B cell (primary cell): Measurements from ENCODE around the gene CEP85. TPM values are rescaled to one million over a fixed set of nuclear protein-coding genes. Genes with fewer than 3 reads are reported as not detected.

ENCODE experiments used
- ATAC-seq: fragments of 200-7000 bp; cut with Tn5 transposase; one replicate; pipeline ENCODE4 v1.10.0; 2021; ENCODE audit warnings: low read depth, mild to moderate bottlenecking, moderate number of reproducible peaks, moderate library complexity
- CTCF ChIA-PET: fragments of 350-600 bp; sonication (Branson Sonifier 250); formaldehyde crosslinking; loops from one replicate; lab custom pipeline; 2021; ENCODE audit warnings: antibody characterized with exemption, inconsistent platforms; lab: Charles Lee
- POLR2A ChIA-PET: fragments of 350-600 bp; sonication (Branson Sonifier 250); formaldehyde crosslinking; loops from one replicate; lab custom pipeline; 2021; ENCODE audit warnings: antibody characterized with exemption; lab: Charles Lee
- DNase-seq: peaks from one replicate; pipeline ENCODE4 v3.0.0; 2013
- H2AFZ ChIP-seq: 2 replicates; pipeline ENCODE4 v1.6.1; 2012; ENCODE audit warnings: mild to moderate bottlenecking, low read depth, low read length; ENCODE audit not compliant: insufficient read depth, poor library complexity, severe bottlenecking
- H3K27ac ChIP-seq, 2 donors: 1 replicate in 1 of 2; 2 replicates in 1 of 2; pipeline ENCODE4 v1.5.1; 2012 to 2013; ENCODE audit warnings: low read length in 2 of 2, mild to moderate bottlenecking in 2 of 2, moderate library complexity in 1 of 2
- H3K27me3 ChIP-seq, 4 experiments: fragments of 200-600 bp in 1 of 4; sonication (generic) in 1 of 4; replicated peaks in 1 of 4; 1 replicate in 2 of 4; 2 replicates in 2 of 4; pipeline versions ENCODE4 v1.6.1 to v1.7.0; 2013 to 2016; ENCODE audit warnings: low read length in 3 of 4, mild to moderate bottlenecking in 2 of 4, mixed read lengths in 1 of 4, moderate library complexity in 1 of 4; ENCODE audit not compliant: insufficient read depth in 4 of 4, control insufficient read depth in 3 of 4; ENCODE audit errors: control extremely low read depth in 1 of 4
- H3K36me3 ChIP-seq, 2 experiments: replicated peaks in 1 of 2; 1 replicate in 1 of 2; 2 replicates in 1 of 2; pipeline versions ENCODE4 v1.6.1 to v1.7.1; 2013; ENCODE audit warnings: low read length in 1 of 2; ENCODE audit not compliant: insufficient read depth in 2 of 2, control insufficient read depth in 1 of 2; ENCODE audit errors: control extremely low read depth in 1 of 2, extremely low read depth in 1 of 2
- H3K4me1 ChIP-seq, 2 donors: fragments of 200-600 bp in 1 of 2; sonication (generic) in 1 of 2; 1 replicate in 1 of 2; 2 replicates in 1 of 2; pipeline versions ENCODE4 v1.5.1 to v1.6.1; 2013 to 2017; ENCODE audit warnings: low read length in 2 of 2; ENCODE audit not compliant: control insufficient read depth in 2 of 2, insufficient read depth in 2 of 2
- H3K4me2 ChIP-seq: replicated peaks from 2 replicates; pipeline ENCODE3; 2012; ENCODE audit warnings: mild to moderate bottlenecking, low read depth, low read length; ENCODE audit not compliant: poor library complexity, severe bottlenecking
- H3K4me3 ChIP-seq, 5 experiments: fragments of 200-600 bp in 1 of 5; sonication (generic) in 1 of 5; 1 replicate in 3 of 5; 2 replicates in 2 of 5; pipeline versions ENCODE4 v1.5.1 to v1.7.0; 2011 to 2016; ENCODE audit warnings: low read length in 4 of 5, mild to moderate bottlenecking in 4 of 5, low read depth in 2 of 5, control low read depth in 1 of 5, moderate library complexity in 1 of 5; ENCODE audit not compliant: insufficient read depth in 1 of 5; ENCODE audit errors: control extremely low read depth in 1 of 5, extremely low read depth in 1 of 5
- H3K79me2 ChIP-seq: fragments of 200-600 bp; sonication (generic); one replicate; pipeline ENCODE4 v1.6.0; 2016; ENCODE audit warnings: low read length; ENCODE audit not compliant: control insufficient read depth, insufficient read depth
- H3K9ac ChIP-seq: fragments of 200-600 bp; sonication (generic); 2 replicates; pipeline ENCODE4 v1.6.1; 2017; ENCODE audit warnings: mild to moderate bottlenecking, low read length, moderate library complexity
- H3K9me3 ChIP-seq, 3 donors: one replicate each; pipeline versions ENCODE4 v1.6.1 to v1.7.1; 2013; ENCODE audit warnings: low read length in 2 of 3; ENCODE audit not compliant: control insufficient read depth in 2 of 3, insufficient read depth in 1 of 3; ENCODE audit errors: control extremely low read depth in 1 of 3
- H4K20me1 ChIP-seq: 2 replicates; pipeline ENCODE4 v1.6.0; 2012; ENCODE audit warnings: mild to moderate bottlenecking, low read length; ENCODE audit not compliant: insufficient read depth, control insufficient read depth, poor library complexity, severe bottlenecking
- H3K27ac Mint-ChIP-seq: one replicate; pipeline ENCODE4 v1.8.0; 2021; ENCODE audit warnings: mixed read lengths
- H3K27me3 Mint-ChIP-seq: one replicate; pipeline ENCODE4 v1.8.0; 2021; ENCODE audit warnings: mixed read lengths
- H3K4me1 Mint-ChIP-seq: one replicate; pipeline ENCODE4 v1.8.0; 2021; ENCODE audit warnings: mixed read lengths
- H3K4me3 Mint-ChIP-seq: one replicate; pipeline ENCODE4 v1.8.0; 2021; ENCODE audit warnings: mixed read lengths
- H3K9me3 Mint-ChIP-seq: one replicate; pipeline ENCODE4 v1.8.0; 2022; ENCODE audit warnings: mixed read lengths; ENCODE audit not compliant: insufficient read depth
- EZH2 ChIP-seq: IDR thresholded peaks from 2 replicates; pipeline ENCODE4 v1.6.1; 2012; ENCODE audit warnings: borderline replicate concordance, low read depth, mild to moderate bottlenecking, moderate library complexity, low read length; ENCODE audit not compliant: insufficient read depth, poor library complexity, severe bottlenecking
- WGBS: methylation state at CpG from one replicate; pipeline ENCODE4 v1.1.5; 2013; ENCODE audit warnings: missing lambda C conversion rate; ENCODE audit not compliant: insufficient coverage; 5-methylcytosine and 5-hydroxymethylcytosine counted together
- intact Hi-C: fragments of 100-400 bp; cut with micrococcal nuclease; formaldehyde crosslinking; loops from one replicate; pipeline ENCODE4 v1.10.0; 2022
- polyA plus RNA-seq: library from polyadenylated mRNA; depleted of rRNA; stranded (reverse); fragments of >200 nt; gene quantifications from 2 replicates; pipeline ENCODE4 v1.2.3, GENCODE V29; 2012
- total RNA-seq, 2 donors: library from RNA; stranded (reverse); fragments of 120-200 nt in 1 of 2; gene quantifications; 1 replicate in 1 of 2; 2 replicates in 1 of 2; pipeline versions ENCODE4 v1.2.3 to v1.2.4, GENCODE V29; 2013 to 2022
- TF ChIP-seq, protein P1 (sequence below): fragments of 200-600 bp; IDR thresholded peaks from one replicate; pipeline ENCODE4 v1.8.0; 2022; ENCODE audit warnings: antibody characterized with exemption, mild to moderate bottlenecking

Gene CEP85
- total and polyA plus RNA-seq, 2 donors (not counting 1 experiment from before 2014, with no cell fraction given) = 16.2 to 16.3 TPM

DNA sequence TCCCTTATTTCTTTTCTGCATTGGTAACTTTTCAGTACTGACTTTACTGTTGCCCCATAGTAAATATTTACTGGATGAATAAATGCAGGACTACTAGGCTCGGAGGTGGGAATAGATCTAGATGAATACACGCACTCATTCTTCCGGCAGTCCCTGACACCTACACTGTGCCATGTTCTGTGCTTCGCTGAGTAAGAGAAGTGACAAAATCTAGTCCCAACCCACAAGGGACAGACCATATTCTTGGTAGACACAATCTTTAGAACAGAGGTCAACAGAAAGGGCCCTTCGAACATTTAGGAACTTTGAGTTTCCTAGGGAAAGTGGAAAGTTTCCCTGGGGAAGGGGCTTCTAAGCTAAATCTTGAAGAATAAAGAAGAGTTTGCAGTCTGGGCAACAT, 80.5 kb downstream of the CEP85 start:
- H4K20me1 ChIP-seq = peaks cover 17% of the 10 kb centered on the region
- peaks cover 0 to 10% of the 10 kb centered on the region in 2 experiments for H3K36me3 ChIP-seq
- peaks cover 60 to 65% of the 10 kb centered on the region in 2 donors for H3K4me1 ChIP-seq
- H3K27ac Mint-ChIP-seq = peak overlapping the region; percentile 97
- H3K79me2 ChIP-seq = peaks cover 74% of the 10 kb centered on the region
- H3K4me1 Mint-ChIP-seq = peaks cover 57% of the 10 kb centered on the region
- ATAC-seq (no peak), DNase-seq (no peak)
- H2AFZ ChIP-seq = no peak overlapping the region
- CTCF ChIA-PET = interaction anchor here (1.1 to 30.0 kb wide), 6 partner anchors 8 to 80 kb away, joined by 3 to 1400 read pairs (median 6); partner anchors contain the start of genes CEP85, SH3BGRL3 and UBXN11
- POLR2A ChIA-PET = interaction anchor here (0.6 to 15.2 kb wide), 4 partner anchors 8 to 30 kb away, joined by 3 to 1239 read pairs (median 5); partner anchors contain the start of genes SH3BGRL3 and UBXN11
- peak overlapping the region; percentile 67 to 86 for H3K27ac ChIP-seq
- no peaks in the 10 kb centered on the region for H3K9me3 Mint-ChIP-seq
- H3K4me3 Mint-ChIP-seq = peak overlapping the region; percentile 64
- H3K27me3 Mint-ChIP-seq = no peaks in the 10 kb centered on the region
- 78% methylated on average over 3 of the region's 5 CpGs for WGBS
- H3K9me3 ChIP-seq = no peaks in the 10 kb centered on the region
- intact Hi-C loops = loop anchor here (10.0 kb wide), 1 partner anchor 120 kb away; the partner anchor contains the start of gene DHDDS
- TF ChIP-seq EZH2 = no peak
- TF ChIP-seq, protein P1, sequence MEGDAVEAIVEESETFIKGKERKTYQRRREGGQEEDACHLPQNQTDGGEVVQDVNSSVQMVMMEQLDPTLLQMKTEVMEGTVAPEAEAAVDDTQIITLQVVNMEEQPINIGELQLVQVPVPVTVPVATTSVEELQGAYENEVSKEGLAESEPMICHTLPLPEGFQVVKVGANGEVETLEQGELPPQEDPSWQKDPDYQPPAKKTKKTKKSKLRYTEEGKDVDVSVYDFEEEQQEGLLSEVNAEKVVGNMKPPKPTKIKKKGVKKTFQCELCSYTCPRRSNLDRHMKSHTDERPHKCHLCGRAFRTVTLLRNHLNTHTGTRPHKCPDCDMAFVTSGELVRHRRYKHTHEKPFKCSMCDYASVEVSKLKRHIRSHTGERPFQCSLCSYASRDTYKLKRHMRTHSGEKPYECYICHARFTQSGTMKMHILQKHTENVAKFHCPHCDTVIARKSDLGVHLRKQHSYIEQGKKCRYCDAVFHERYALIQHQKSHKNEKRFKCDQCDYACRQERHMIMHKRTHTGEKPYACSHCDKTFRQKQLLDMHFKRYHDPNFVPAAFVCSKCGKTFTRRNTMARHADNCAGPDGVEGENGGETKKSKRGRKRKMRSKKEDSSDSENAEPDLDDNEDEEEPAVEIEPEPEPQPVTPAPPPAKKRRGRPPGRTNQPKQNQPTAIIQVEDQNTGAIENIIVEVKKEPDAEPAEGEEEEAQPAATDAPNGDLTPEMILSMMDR = no peak
- H3K9ac ChIP-seq = peak overlapping the region; percentile 85
- H3K4me3 ChIP-seq = peak overlapping the region in 1 of 5 experiments; percentile 95
- H3K27me3 ChIP-seq = no peaks in the 10 kb centered on the region
- H3K4me2 ChIP-seq = peak overlapping the region; percentile 73
